ELR (cell line): Measurements from ENCODE around the gene DHX38.

Source experiments
- DNase-seq: peaks from one replicate; pipeline ENCODE4 v3.0.0-alpha.2; 2015; ENCODE audit warnings: low read depth

The DHX38 gene

GRCh38 chr16:72083778-72084404 lies 9.8 kb upstream of the DHX38 start:
- no peak for DNase-seq

- DNase-seq, result no peak
These were observed 9.2 kb upstream of the DHX38 start for GRCh38 chr16:72084445-72084844.

- no peak for DNase-seq
These were observed 8.6 kb upstream of the DHX38 start for GRCh38 chr16:72085002-72085401.

GRCh38 chr16:72091217-72091616 lies 2.4 kb upstream of the DHX38 start:
- DNase-seq, result no peak

GRCh38 chr16:72092832-72093447 lies 707 bp upstream of the DHX38 start:
- DNase-seq, result peak; percentile 84

GRCh38 chr16:72094266-72094610 lies 591 bp downstream of the DHX38 start:
- DNase-seq, result peak; percentile 38

- DNase-seq, result no peak
These were observed 5.3 kb downstream of the DHX38 start for GRCh38 chr16:72098936-72099335.

- DNase-seq, result peak; percentile 68
These were observed 5.8 kb downstream of the DHX38 start for GRCh38 chr16:72099377-72099818.

GRCh38 chr16:72101195-72101594 lies 7.5 kb downstream of the DHX38 start:
- no peak for DNase-seq

GRCh38 chr16:72104905-72105304 lies 11.3 kb downstream of the DHX38 start:
- no peak for DNase-seq

GRCh38 chr16:72105978-72106377 lies 12.3 kb downstream of the DHX38 start:
- DNase-seq, result no peak

- no peak for DNase-seq
These were observed 13.7 kb downstream of the DHX38 start for GRCh38 chr16:72107371-72107770.

- no peak for DNase-seq
These were observed 14.9 kb downstream of the DHX38 start for GRCh38 chr16:72108353-72109102.

- DNase-seq, result no peak
These were observed 15.7 kb downstream of the DHX38 start for GRCh38 chr16:72109300-72109699.

- DNase-seq, result no peak
These were observed 16.4 kb downstream of the DHX38 start for GRCh38 chr16:72109966-72110530.

- DNase-seq, result no peak
These were observed 17.3 kb downstream of the DHX38 start for GRCh38 chr16:72110662-72111615.

- DNase-seq, result peak; percentile 17
These were observed 18.2 kb downstream of the DHX38 start for GRCh38 chr16:72111657-72112451.

- DNase-seq, result no peak
These were observed 18.8 kb downstream of the DHX38 start for GRCh38 chr16:72112452-72112792.

- no peak for DNase-seq
These were observed 19.4 kb downstream of the DHX38 start for GRCh38 chr16:72112906-72113615.

GRCh38 chr16:72113616-72113945 lies 19.9 kb downstream of the DHX38 start:
- DNase-seq, result no peak

GRCh38 chr16:72120026-72120425 lies 26.4 kb downstream of the DHX38 start:
- DNase-seq, result no peak
